Central memory CD8-positive, alpha-beta T cell (primary cell): Measurements from ENCODE around the gene FMNL2.
"Not testable (repeated sequence)": the region's sequence is repeated elsewhere in the genome, so short reads cannot be mapped to it uniquely, and the experiment has no call there.

Experiments used
- ATAC-seq: fragments of 150-1000 bp; cut with Tn5 transposase; replicated peaks from 2 replicates; pipeline ENCODE4 v1.10.0; 2022; ENCODE audit warnings: mild to moderate bottlenecking, moderate FRiP score, moderate number of reproducible peaks; ENCODE audit not compliant: poor library complexity, severe bottlenecking; ENCODE audit errors: extremely low read depth
- DNase-seq, 2 donors: peaks; one replicate each; pipeline ENCODE4 v3.0.0; 2021; ENCODE audit warnings: low spot score in 2 of 2
- H3K27ac Mint-ChIP-seq: one replicate; pipeline ENCODE4 v1.8.0; 2022; ENCODE audit warnings: low read depth, mild to moderate bottlenecking, moderate library complexity, mixed read lengths
- H3K27me3 Mint-ChIP-seq: one replicate; pipeline ENCODE4 v1.8.0; 2022; ENCODE audit warnings: mixed read lengths
- H3K36me3 Mint-ChIP-seq: one replicate; pipeline ENCODE4 v1.8.0; 2022; ENCODE audit warnings: mild to moderate bottlenecking, moderate library complexity, mixed read lengths; ENCODE audit not compliant: insufficient read depth
- H3K4me1 Mint-ChIP-seq: one replicate; pipeline ENCODE4 v1.8.0; 2022; ENCODE audit warnings: mixed read lengths
- H3K4me3 Mint-ChIP-seq: one replicate; pipeline ENCODE4 v1.8.0; 2022; ENCODE audit warnings: mild to moderate bottlenecking, moderate library complexity, mixed read lengths
- H3K9me3 Mint-ChIP-seq: one replicate; pipeline ENCODE4 v1.8.0; 2022; ENCODE audit warnings: mixed read lengths

FMNL2 gene

DNA sequence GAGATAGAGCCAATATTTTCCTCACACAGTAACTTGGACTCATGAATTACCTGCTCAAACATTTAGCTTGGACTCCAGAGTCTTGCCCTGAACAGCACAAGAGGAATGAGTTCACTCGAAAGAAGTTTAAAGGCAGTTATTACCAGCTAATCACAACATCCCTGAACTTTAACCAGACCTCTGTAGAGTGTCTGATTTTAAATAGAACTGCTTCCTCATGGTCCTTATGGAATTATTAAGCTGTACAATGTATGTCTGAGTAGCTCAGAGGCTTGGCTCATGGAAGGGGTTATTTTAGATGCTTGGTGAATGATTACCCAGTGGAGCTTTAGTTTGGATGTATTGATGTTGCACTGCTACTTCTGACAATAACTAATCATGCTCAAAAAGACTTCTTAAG, 183.1 kb downstream of the FMNL2 start:
- Mint-ChIP-seq H3K9me3 (no peaks in the 10 kb centered on the region), H3K4me3 (no peak overlapping the region), H3K4me1 (no peaks in the 10 kb centered on the region), H3K27ac (no peak overlapping the region), H3K36me3 (peaks cover 1% of the 10 kb centered on the region), H3K27me3 (peaks cover 42% of the 10 kb centered on the region)
- no peak for ATAC-seq
- no peak for DNase-seq

DNA sequence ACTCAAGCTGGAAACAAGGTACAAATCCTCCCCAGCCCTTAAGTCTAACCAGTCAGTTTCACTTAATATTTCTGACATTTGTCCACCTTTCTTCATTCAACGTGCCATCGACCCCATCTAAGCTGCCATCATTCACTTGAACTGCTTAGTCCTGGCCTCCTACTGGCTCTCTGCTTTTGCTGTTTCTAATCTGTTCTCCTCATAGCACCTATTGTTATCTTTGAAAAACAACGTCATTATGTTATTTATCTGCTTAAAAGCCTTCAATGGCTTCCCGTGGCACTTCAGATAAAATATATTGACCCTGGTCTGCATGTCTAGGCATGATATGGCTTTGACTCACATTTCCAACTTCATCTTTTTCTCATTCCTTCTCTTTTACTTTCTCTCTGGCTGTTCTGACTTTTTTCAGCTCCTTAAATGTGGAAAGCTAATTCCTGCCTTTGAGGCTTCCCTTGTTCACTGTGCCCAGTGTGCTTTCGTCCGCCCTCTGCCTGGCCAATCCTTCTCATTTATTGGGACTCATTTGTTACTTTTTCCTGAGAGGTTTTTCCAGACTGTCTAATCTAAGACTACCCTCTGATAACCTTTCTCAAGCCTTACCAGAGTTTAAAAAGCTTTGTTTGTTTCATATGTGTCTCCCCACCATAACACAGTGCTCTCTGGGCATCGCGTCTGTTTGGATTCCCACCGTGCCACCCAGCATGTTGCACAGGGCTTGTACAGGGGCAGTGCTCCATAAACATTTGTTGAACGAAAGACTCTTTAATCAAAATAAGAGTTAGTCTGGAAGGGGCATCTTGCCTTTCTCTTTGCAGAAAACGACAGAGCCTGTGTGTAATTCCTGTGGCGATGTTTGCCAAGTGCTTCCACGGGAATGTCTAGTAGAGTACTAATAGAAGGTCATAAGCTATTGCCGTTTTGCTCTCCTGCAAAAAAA, 183.9 kb downstream of the FMNL2 start:
- DNase-seq (no peak), ATAC-seq (no peak)
- Mint-ChIP-seq H3K36me3 (peaks cover 1% of the 10 kb centered on the region), H3K9me3 (no peaks in the 10 kb centered on the region), H3K4me3 (no peak overlapping the region), H3K4me1 (no peaks in the 10 kb centered on the region), H3K27ac (no peak overlapping the region), H3K27me3 (peaks cover 36% of the 10 kb centered on the region)

DNA sequence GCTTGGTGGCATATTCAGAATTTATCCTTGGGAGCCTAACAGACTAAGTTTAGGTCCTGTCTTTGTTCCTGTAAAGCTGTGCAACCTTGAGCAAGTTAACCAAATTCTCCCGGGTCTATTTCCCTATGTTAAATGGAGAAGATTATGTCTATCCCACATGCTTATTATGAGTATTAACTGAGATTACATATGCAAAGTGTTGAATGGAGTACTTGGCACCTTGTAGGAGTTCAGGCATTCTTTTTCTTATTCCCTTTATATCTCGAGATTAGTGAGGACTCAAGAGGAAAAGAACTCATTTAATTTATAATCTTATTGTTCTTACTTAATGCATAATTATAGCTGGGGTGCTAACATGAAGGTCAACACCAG, 184.6 kb downstream of the FMNL2 start:
- ATAC-seq (no peak), DNase-seq (no peak)
- Mint-ChIP-seq H3K9me3 (no peaks in the 10 kb centered on the region), H3K4me3 (no peak overlapping the region), H3K36me3 (peaks cover 1% of the 10 kb centered on the region), H3K27ac (no peak overlapping the region), H3K27me3 (peaks cover 41% of the 10 kb centered on the region), H3K4me1 (no peaks in the 10 kb centered on the region)

DNA sequence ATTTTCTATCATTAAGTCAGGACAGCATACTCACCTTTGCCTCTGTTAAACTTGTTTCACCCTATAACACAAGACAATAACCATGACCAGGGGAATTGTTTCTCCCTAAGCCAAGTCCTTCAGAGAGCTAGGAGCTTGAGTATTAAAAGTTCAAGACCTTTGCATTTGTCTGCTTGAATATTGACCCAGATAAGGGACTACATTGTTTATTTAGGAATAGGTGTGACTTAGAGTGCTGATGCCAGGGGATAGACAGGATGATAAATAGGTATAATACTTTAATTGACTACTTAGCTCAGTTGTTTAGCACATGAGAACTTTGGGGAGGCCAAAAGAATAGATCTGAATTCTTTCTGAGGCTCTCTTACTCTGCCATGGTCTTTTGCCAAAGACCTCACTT, 185.8 kb downstream of the FMNL2 start:
- Mint-ChIP-seq H3K27ac (no peak overlapping the region), H3K27me3 (peaks cover 42% of the 10 kb centered on the region), H3K36me3 (peaks cover 1% of the 10 kb centered on the region), H3K4me3 (no peak overlapping the region), H3K4me1 (no peaks in the 10 kb centered on the region), H3K9me3 (no peaks in the 10 kb centered on the region)
- ATAC-seq = no peak
- no peak for DNase-seq

DNA sequence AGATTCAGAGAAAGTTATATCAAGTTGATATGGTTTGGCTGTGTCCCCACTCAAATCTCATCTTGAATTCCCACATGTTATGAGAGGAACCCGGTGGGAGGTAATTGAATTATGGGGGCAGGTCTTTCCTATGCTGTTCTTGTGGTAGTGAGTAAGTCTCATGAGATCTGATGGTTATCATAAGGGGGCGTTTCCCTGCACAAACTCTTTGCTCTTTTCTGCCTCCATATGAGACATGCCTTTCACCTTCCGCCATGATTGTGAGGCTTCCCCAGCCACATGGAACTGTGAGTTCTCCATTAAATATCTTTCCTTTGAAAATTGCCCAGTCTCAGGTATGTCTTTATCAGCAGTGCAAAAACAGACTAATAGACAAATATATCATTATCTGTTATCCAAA, 187.5 kb downstream of the FMNL2 start:
- peaks cover 36% of the 10 kb centered on the region for H3K27me3 Mint-ChIP-seq
- H3K27ac Mint-ChIP-seq, H3K4me1 Mint-ChIP-seq, H3K4me3 Mint-ChIP-seq, H3K36me3 Mint-ChIP-seq, H3K9me3 Mint-ChIP-seq, ATAC-seq, DNase-seq: not testable (repeated sequence)

DNA sequence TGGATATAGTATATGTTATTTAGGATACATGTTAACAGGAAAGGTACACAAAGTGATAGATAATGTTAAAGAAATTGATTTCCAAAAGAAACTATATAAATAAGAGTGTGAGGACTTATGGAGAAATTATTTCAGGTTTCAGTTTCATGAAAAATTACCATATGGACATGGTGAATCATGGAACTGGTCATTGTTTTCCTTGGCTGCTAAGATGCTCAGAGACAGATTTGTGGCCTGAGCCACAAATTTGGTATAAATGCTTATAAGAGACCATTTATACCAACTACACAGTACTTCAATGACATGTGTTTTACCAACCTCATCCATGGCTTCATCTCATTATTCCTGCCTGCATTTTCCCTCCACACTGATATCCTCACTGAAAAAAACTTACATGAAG, 188.1 kb downstream of the FMNL2 start:
- Mint-ChIP-seq H3K36me3 (peaks cover 1% of the 10 kb centered on the region), H3K27me3 (peaks cover 35% of the 10 kb centered on the region), H3K9me3 (no peaks in the 10 kb centered on the region), H3K27ac (no peak overlapping the region), H3K4me3 (no peak overlapping the region), H3K4me1 (no peaks in the 10 kb centered on the region)
- no peak for ATAC-seq
- DNase-seq = no peak

DNA sequence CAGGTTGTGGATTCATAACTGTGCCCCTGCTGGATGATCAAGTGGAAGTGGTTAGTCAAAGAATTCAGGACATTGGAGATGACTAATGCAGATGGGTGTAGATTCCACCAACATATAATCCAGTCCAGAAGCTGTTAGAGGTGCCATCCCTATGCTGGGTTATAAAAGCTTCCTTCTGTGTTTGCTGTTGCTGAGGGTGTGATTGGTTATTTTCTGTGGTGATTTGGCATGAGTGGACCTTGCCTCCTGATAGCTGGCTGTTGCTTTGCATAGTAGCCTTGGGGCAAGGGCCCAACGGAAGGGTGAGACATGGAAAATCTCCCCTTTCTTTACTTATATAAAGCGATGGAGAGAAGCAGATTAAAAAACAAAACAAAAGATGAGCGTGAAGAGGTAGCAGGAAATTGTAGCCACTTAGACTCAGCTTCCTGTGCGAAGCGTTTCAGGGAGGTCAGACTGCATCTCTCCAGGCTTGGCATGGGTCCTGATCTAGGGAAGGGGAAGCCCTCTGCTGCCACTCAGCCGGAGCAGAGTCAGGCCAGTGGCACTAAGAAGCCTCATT, 190.4 kb downstream of the FMNL2 start:
- no peak overlapping the region for H3K4me3 Mint-ChIP-seq
- no peak overlapping the region for H3K27ac Mint-ChIP-seq
- ATAC-seq = no peak
- H3K27me3 Mint-ChIP-seq = peaks cover 23% of the 10 kb centered on the region
- H3K9me3 Mint-ChIP-seq = no peaks in the 10 kb centered on the region
- no peaks in the 10 kb centered on the region for H3K4me1 Mint-ChIP-seq
- DNase-seq = no peak
- no peaks in the 10 kb centered on the region for H3K36me3 Mint-ChIP-seq

DNA sequence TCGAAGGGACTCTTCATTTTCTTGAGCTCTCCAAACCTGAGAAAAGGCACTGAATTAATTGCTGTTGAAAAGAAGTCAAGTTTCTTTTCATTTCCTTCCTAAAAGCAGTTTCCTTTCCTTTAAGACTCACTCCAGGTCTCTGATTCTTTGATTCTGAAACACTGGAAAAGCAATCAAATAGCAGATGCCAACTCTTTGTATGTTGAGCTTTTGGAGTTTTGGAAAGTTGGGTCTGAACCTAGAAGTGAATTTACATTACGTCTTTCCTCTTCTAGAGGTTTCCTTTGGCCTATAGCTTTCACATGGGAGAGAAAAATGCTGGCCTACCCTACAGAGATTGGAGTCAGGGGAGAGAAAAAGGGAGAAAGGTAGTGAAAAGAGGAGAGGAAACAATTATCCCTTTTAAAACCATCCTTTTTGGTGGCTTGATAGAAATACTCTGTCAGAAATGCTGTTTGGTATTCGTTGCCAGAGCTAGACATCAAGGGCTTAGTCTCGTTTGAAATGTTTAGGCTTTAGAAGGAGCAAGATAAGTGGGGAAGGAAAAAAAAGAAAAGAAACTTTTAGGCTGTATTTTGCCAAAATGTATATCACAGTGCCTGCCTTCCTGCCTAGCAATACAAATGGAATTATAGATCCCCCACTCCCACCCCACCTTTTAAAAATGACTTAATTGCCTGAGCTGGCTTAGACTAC, 194.6 kb downstream of the FMNL2 start:
- Mint-ChIP-seq H3K36me3 (no peaks in the 10 kb centered on the region), H3K9me3 (no peaks in the 10 kb centered on the region), H3K4me3 (no peak overlapping the region), H3K4me1 (no peaks in the 10 kb centered on the region), H3K27me3 (peaks cover 1% of the 10 kb centered on the region), H3K27ac (no peak overlapping the region)
- DNase-seq (no peak), ATAC-seq (no peak)

DNA sequence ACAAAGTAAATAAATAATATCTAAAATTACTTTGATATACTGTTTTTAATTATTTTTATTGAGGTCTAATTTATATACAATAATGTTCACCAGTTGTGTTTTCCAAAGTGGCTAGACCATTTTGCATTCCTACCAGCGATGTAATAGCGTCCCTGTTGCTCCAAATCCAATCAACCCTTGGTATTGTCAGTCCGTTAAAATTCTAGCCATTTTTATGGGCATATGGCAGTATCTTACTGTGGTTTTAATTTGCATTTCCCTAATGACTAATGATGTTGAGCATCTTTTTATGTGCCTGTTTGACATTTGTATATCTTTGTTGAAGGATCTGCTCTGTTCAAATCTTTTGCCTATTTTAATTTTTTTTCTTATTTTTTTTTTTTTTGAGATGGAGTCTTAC, 197.3 kb downstream of the FMNL2 start:
- DNase-seq (no peak), ATAC-seq (no peak)
- no peak overlapping the region for H3K4me3 Mint-ChIP-seq
- H3K4me1 Mint-ChIP-seq = no peaks in the 10 kb centered on the region
- no peak overlapping the region for H3K27ac Mint-ChIP-seq
- H3K36me3 Mint-ChIP-seq = no peaks in the 10 kb centered on the region
- no peaks in the 10 kb centered on the region for H3K9me3 Mint-ChIP-seq
- peaks cover 27% of the 10 kb centered on the region for H3K27me3 Mint-ChIP-seq

DNA sequence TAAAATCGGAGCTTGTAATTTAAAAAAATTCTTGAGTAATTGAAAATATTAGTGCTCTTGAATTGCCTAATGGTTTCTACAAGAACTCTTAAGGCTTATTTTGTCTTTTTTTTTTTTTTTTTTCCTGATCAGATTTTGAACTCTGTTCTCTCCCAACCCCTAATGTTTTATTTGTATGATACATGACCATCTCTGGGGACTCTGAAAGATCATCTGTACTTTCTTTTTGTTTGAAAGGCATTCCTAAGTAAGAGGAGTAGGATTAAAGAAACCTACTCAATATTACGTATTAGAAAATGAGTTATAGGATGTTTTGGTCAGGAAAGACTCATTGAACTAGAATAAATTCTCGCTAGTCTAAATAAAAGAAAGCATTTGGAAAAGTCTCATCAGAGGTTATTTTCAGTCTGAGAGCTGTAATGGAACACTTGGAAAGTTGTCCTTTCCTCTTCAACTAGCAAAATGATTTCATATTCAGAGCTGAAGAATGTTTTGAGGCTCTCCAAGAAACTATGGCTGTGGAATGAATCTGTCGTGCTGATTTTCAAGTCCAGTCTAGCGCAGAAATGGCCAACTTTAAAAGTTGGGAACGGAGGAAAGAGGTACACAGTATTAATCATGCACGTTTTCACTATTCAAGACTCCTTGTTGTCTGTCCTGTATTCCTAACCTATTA, 199.6 kb downstream of the FMNL2 start:
- no peaks in the 10 kb centered on the region for H3K36me3 Mint-ChIP-seq
- peaks cover 45% of the 10 kb centered on the region for H3K27me3 Mint-ChIP-seq
- H3K9me3 Mint-ChIP-seq = no peaks in the 10 kb centered on the region
- H3K4me3 Mint-ChIP-seq = no peak overlapping the region
- no peaks in the 10 kb centered on the region for H3K4me1 Mint-ChIP-seq
- no peak overlapping the region for H3K27ac Mint-ChIP-seq
- ATAC-seq (no peak), DNase-seq (no peak)

DNA sequence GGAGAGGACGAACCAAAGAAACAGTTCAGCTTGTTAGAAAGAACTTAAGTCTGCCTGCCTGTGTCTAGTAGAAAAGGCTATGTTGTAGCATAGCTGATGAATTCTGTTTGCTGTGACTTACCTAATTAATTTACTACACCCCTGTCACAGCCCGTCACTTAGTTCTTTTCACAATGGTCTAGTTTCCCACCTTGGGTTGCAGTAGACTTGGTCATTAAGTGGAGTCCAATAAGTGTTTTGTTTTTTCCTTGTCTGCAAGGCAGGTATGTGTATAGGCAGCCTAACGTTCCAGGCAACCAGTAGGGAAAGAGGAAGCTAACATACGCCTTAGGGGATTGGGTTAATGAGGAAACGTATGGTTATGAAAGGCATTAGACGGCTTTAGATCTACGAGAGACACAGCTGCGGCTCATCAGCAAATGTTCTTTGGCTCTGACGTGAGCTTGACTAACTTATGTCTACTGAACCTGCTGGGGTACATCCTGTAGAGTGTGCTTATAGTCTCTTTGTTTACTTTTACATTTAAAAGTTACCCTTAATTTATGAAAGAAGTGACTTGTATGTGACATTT, 202.2 kb downstream of the FMNL2 start:
- Mint-ChIP-seq H3K27ac (no peak overlapping the region), H3K4me3 (no peak overlapping the region), H3K36me3 (no peaks in the 10 kb centered on the region), H3K27me3 (peaks cover 45% of the 10 kb centered on the region), H3K4me1 (no peaks in the 10 kb centered on the region), H3K9me3 (no peaks in the 10 kb centered on the region)
- DNase-seq (no peak), ATAC-seq (no peak)

DNA sequence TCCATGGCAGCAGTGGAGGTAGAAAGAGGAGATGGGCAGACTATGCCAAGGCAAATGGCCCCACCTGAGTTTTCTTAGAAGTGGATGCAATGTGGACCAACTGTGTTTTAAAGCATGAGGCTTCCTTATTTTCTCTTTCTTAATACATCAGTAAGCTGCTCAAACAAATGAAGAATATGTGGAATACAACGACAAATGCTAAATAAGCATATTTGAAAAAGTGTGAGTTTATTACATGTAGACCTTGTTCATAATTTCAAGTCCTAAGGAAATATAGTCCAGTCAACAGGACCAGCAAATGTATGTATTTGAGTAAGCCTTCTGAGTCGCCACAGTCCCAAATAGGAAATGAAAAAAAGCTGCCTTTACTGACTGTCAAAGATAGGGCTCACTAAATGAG, 204.4 kb downstream of the FMNL2 start:
- Mint-ChIP-seq H3K4me3 (no peak overlapping the region), H3K9me3 (no peaks in the 10 kb centered on the region), H3K4me1 (no peaks in the 10 kb centered on the region), H3K36me3 (no peaks in the 10 kb centered on the region), H3K27ac (no peak overlapping the region), H3K27me3 (peaks cover 45% of the 10 kb centered on the region)
- no peak for ATAC-seq
- no peak for DNase-seq
